Stimulated activated naive B cell treated with anti-CD40 and anti-IgM and Interleukin-4, amounts not matched to agents 10 μg/mL and 1 μg/mL and 100 μg/mL, for 72 hours (primary cell): ENCODE results near the gene LEMD1.
"Not testable (repeated sequence)": the region's sequence is repeated elsewhere in the genome, so short reads cannot be mapped to it uniquely, and the experiment has no call there.

Source experiments
- ATAC-seq, 2 donors: fragments of 150-1000 bp; cut with Tn5 transposase; replicated peaks; 2 replicates each; pipeline ENCODE4 v1.10.0; 2021; ENCODE audit warnings: moderate library complexity in 1 of 2
- DNase-seq: peaks from one replicate; pipeline ENCODE4 v3.0.0; 2021
- H3K27ac Mint-ChIP-seq: one replicate; pipeline ENCODE4 v1.8.0; 2022; ENCODE audit warnings: mild to moderate bottlenecking, mixed read lengths
- H3K27me3 Mint-ChIP-seq, 2 donors: one replicate each; pipeline ENCODE4 v1.8.0; 2022; ENCODE audit warnings: mixed read lengths in 2 of 2
- H3K36me3 Mint-ChIP-seq, 2 donors: one replicate each; pipeline ENCODE4 v1.8.0; 2022; ENCODE audit warnings: mixed read lengths in 2 of 2, mild to moderate bottlenecking in 1 of 2
- H3K4me1 Mint-ChIP-seq, 2 donors: one replicate each; pipeline ENCODE4 v1.8.0; 2022; ENCODE audit warnings: mixed read lengths in 2 of 2, mild to moderate bottlenecking in 1 of 2
- H3K4me3 Mint-ChIP-seq, 2 donors: one replicate each; pipeline ENCODE4 v1.8.0; 2022; ENCODE audit warnings: mild to moderate bottlenecking in 2 of 2, mixed read lengths in 2 of 2, moderate library complexity in 1 of 2
- H3K9me3 Mint-ChIP-seq, 2 donors: one replicate each; pipeline ENCODE4 v1.8.0; 2022; ENCODE audit warnings: mixed read lengths in 2 of 2, mild to moderate bottlenecking in 1 of 2

The LEMD1 gene

GRCh38 chr1:205441716-205442050 is 19.8 kb upstream of the LEMD1 start:
- H3K4me1 Mint-ChIP-seq = peaks cover 42 to 84% of the 10 kb centered on the region in 2 donors
- ATAC-seq (no peak), DNase-seq (no peak)
- peak overlapping the region; percentile 87 for H3K27ac Mint-ChIP-seq
- no peaks in the 10 kb centered on the region for H3K36me3 Mint-ChIP-seq
- peaks cover 5 to 21% of the 10 kb centered on the region in 2 donors for H3K27me3 Mint-ChIP-seq
- peak overlapping the region; percentile 73 to 74 for H3K4me3 Mint-ChIP-seq
- no peaks in the 10 kb centered on the region for H3K9me3 Mint-ChIP-seq

- no peak for DNase-seq
- Mint-ChIP-seq H3K4me1 (peaks cover 43 to 88% of the 10 kb centered on the region in 2 donors), H3K27me3 (peaks cover 3 to 17% of the 10 kb centered on the region in 2 donors), H3K9me3 (no peaks in the 10 kb centered on the region), H3K4me3 (peak overlapping the region; percentile 73 to 74), H3K27ac (peak overlapping the region; percentile 87), H3K36me3 (no peaks in the 10 kb centered on the region)
- ATAC-seq = peak in 1 of 2 donors; percentile 51
Measured at GRCh38 chr1:205441318-205441633, 19.4 kb upstream of the LEMD1 start.

GRCh38 chr1:205440476-205441317 is 18.8 kb upstream of the LEMD1 start:
- Mint-ChIP-seq H3K9me3 (no peaks in the 10 kb centered on the region), H3K4me3 (peak overlapping the region; percentile 73 to 74), H3K36me3 (no peaks in the 10 kb centered on the region), H3K27ac (peak overlapping the region; percentile 88), H3K4me1 (peaks cover 49 to 94% of the 10 kb centered on the region in 2 donors), H3K27me3 (peaks cover 0 to 11% of the 10 kb centered on the region in 2 donors)
- DNase-seq = peak; percentile 28
- ATAC-seq = peak; percentile 83 to 85

GRCh38 chr1:205440121-205440475 is 18.2 kb upstream of the LEMD1 start:
- ATAC-seq (no peak), DNase-seq (no peak)
- peak overlapping the region; percentile 88 for H3K27ac Mint-ChIP-seq
- H3K9me3 Mint-ChIP-seq = no peaks in the 10 kb centered on the region
- no peak overlapping the region for H3K4me3 Mint-ChIP-seq
- no peaks in the 10 kb centered on the region for H3K36me3 Mint-ChIP-seq
- peaks cover 50 to 95% of the 10 kb centered on the region in 2 donors for H3K4me1 Mint-ChIP-seq
- peaks cover 0 to 7% of the 10 kb centered on the region in 2 donors for H3K27me3 Mint-ChIP-seq

- no peak overlapping the region for H3K27ac Mint-ChIP-seq
- H3K4me3 Mint-ChIP-seq = no peak overlapping the region
- H3K4me1 Mint-ChIP-seq = peaks cover 50 to 83% of the 10 kb centered on the region in 2 donors
- H3K27me3 Mint-ChIP-seq = no peaks in the 10 kb centered on the region
- ATAC-seq (no peak), DNase-seq (no peak)
- H3K36me3 Mint-ChIP-seq = no peaks in the 10 kb centered on the region
- H3K9me3 Mint-ChIP-seq = no peaks in the 10 kb centered on the region
Measured at GRCh38 chr1:205438213-205439158, 16.6 kb upstream of the LEMD1 start.

- no peak overlapping the region for H3K27ac Mint-ChIP-seq
- H3K4me1 Mint-ChIP-seq = peaks cover 50 to 73% of the 10 kb centered on the region in 2 donors
Measured at GRCh38 chr1:205437570-205437969, 15.7 kb upstream of the LEMD1 start.

GRCh38 chr1:205436776-205437410 is 15.0 kb upstream of the LEMD1 start:
- H3K36me3 Mint-ChIP-seq = no peaks in the 10 kb centered on the region
- no peak for DNase-seq

More at GRCh38 chr1:205437570-205437969, 15.7 kb upstream of the LEMD1 start:
- H3K9me3 Mint-ChIP-seq = no peaks in the 10 kb centered on the region
- ATAC-seq (no peak), DNase-seq (no peak)
- H3K4me3 Mint-ChIP-seq = no peak overlapping the region
- H3K27me3 Mint-ChIP-seq = no peaks in the 10 kb centered on the region
- no peaks in the 10 kb centered on the region for H3K36me3 Mint-ChIP-seq

GRCh38 chr1:205435578-205436573 is 14.0 kb upstream of the LEMD1 start:
- DNase-seq (no peak), ATAC-seq (no peak)
- Mint-ChIP-seq H3K27ac (peak overlapping the region; percentile 59), H3K4me1 (peaks cover 50 to 72% of the 10 kb centered on the region in 2 donors), H3K9me3 (no peaks in the 10 kb centered on the region), H3K27me3 (no peaks in the 10 kb centered on the region), H3K36me3 (no peaks in the 10 kb centered on the region), H3K4me3 (no peak overlapping the region)

More at GRCh38 chr1:205436776-205437410, 15.0 kb upstream of the LEMD1 start:
- H3K4me1 Mint-ChIP-seq = peaks cover 53 to 72% of the 10 kb centered on the region in 2 donors
- no peak overlapping the region for H3K4me3 Mint-ChIP-seq
- ATAC-seq = no peak
- H3K27me3 Mint-ChIP-seq = no peaks in the 10 kb centered on the region
- H3K9me3 Mint-ChIP-seq = no peaks in the 10 kb centered on the region
- H3K27ac Mint-ChIP-seq = peak overlapping the region; percentile 59

- Mint-ChIP-seq H3K4me3 (no peak overlapping the region), H3K27me3 (no peaks in the 10 kb centered on the region), H3K27ac (no peak overlapping the region), H3K36me3 (no peaks in the 10 kb centered on the region), H3K9me3 (no peaks in the 10 kb centered on the region), H3K4me1 (peaks cover 47 to 73% of the 10 kb centered on the region in 2 donors)
- ATAC-seq (no peak), DNase-seq (no peak)
Measured at GRCh38 chr1:205434738-205435137, 12.9 kb upstream of the LEMD1 start.

- not testable (repeated sequence) for H3K36me3 Mint-ChIP-seq, ATAC-seq, DNase-seq, H3K9me3 Mint-ChIP-seq, H3K4me3 Mint-ChIP-seq, H3K27me3 Mint-ChIP-seq
- H3K4me1 Mint-ChIP-seq = peaks cover 42 to 58% of the 10 kb centered on the region in 2 donors
- peak overlapping the region; percentile 39 for H3K27ac Mint-ChIP-seq
Measured at GRCh38 chr1:205432692-205433091, 10.8 kb upstream of the LEMD1 start.

- Mint-ChIP-seq H3K4me1 (peaks cover 38 to 53% of the 10 kb centered on the region in 2 donors), H3K27me3 (no peaks in the 10 kb centered on the region), H3K36me3 (no peaks in the 10 kb centered on the region), H3K9me3 (no peaks in the 10 kb centered on the region), H3K4me3 (no peak overlapping the region), H3K27ac (peak overlapping the region; percentile 39)
- ATAC-seq (no peak), DNase-seq (no peak)
Measured at GRCh38 chr1:205432116-205432515, 10.3 kb upstream of the LEMD1 start.

- Mint-ChIP-seq H3K27me3 (peaks cover 6 to 7% of the 10 kb centered on the region in 2 donors), H3K4me1 (peaks cover 35 to 45% of the 10 kb centered on the region in 2 donors), H3K4me3 (peak overlapping the region; percentile 82 to 85), H3K27ac (no peak overlapping the region), H3K36me3 (no peaks in the 10 kb centered on the region), H3K9me3 (no peaks in the 10 kb centered on the region)
- ATAC-seq (peak; percentile 83 to 88), DNase-seq (peak; percentile 61)
Measured at GRCh38 chr1:205430696-205431305, 8.9 kb upstream of the LEMD1 start.
